Measurements from ENCODE around the gene ZNF646.
"Not testable (repeated sequence)": the region's sequence is repeated elsewhere in the genome, so short reads cannot be mapped to it uniquely, and the experiment has no call there.

The ZNF646 gene

DNA sequence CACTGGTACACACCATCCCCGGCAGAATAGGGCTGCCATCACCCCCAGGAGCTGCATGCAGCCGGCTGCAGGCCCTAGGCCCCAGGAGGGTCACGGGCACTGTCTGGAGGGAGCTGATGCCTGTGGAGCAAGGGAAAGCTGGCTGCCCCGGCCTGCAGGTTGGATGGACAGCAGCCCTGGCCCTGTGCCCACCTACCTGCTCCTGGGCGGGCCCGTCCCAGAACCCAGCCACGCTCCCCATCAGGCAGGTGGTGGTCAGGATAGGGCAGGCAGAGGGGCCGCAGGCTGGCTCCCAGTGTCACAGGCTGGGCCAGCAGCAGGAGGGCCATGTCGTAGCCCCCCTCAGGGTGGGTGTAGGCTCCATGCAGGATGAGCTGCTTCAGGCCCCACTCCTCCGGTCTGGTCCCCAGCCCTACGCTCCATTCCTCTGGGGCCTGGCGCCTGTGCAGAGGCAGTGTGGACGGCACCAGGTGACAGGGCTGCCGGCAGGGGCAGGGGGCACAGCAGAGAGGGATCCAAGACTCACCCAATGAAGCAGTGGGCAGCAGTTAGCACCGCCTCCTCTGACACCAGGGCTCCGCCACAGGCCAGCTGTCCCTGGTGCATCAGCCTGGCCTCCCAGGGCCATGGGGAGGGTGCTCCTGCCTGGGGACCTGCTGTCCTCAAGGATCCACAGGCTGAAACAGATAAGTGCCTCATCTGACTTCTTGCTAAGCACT, 10.5 kb downstream of the ZNF646 start:
- no peak for DNase-seq

DNA sequence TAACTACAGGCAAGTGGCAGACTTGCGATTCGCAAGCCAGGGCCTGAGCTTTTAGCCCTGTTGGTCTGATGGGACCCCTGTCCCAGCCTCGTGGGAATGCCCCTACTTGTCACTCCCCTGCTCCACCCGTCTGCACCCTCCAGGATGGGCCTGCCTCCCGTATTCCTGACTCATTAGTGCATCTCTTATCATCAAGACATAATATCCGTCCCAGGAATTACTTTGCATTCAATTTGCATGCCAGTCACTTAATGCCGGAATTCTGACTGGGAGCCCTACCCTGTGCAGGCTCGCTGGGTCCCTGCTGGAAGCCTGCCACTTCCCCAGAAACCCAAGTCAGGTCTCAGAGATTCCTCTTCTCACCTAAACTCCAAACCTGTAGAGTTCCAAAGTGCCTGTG, 11.2 kb downstream of the ZNF646 start:
- no peak for DNase-seq

DNA sequence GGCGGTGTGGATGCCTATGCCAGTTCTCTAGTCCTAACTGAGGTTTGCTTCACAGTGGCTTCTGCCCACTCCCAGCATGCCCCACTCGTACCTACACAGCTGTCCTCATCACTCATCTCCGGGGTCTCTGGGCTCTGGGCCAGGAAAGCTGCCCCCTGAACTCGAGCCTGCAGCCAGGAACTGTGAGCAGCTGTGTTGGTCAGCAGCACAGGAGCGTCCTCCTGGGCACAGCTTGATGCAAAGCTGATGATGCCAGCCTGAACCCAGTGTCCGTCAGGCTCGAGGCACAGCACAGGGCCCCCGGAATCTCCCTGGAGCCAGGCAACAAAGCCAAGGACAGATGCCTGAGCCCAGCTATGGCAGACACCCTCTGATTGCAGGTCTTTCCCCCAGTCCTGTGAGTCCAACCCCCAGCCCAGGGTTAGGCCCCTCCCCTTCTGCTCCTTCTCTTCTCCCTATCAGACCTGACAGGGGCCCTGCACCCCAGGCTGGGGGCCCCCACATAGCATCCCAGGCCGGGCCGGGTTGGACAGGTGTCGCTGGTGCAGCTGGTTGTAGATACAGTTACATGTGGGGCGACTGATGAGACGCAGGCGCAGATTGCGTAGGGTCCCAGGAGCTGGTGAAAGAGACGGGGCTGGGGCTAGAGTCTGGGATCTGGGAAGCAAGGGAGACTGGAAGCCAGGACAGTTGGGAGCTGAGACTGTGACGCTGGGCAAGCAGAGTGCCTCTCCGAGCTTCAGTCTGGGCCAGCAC, 11.8 kb downstream of the ZNF646 start:
- no peak for DNase-seq

GRCh38 chr16:31086629-31086906, 12.3 kb downstream of the ZNF646 start:
- no peak for DNase-seq

DNA sequence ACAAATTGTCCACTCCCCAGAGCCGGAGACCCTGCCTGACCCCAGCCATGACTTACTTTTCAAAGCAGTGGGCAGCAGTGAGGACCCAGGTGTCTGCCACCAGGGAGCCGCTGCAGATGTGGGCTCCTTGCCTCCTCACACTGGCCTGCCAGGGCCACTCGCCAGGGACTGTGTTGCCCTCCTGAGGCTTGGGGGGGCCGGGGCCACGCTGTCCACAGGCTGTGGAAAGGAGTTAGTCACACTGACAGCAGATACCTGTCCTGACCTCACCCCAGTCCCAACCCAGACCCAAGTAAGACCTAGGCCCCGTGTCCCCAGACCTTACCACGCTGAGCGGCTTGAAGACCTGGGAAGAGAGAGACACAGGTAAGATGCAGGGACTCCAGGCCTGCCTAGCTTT, 13.3 kb downstream of the ZNF646 start:
- DNase-seq: no peak

DNA sequence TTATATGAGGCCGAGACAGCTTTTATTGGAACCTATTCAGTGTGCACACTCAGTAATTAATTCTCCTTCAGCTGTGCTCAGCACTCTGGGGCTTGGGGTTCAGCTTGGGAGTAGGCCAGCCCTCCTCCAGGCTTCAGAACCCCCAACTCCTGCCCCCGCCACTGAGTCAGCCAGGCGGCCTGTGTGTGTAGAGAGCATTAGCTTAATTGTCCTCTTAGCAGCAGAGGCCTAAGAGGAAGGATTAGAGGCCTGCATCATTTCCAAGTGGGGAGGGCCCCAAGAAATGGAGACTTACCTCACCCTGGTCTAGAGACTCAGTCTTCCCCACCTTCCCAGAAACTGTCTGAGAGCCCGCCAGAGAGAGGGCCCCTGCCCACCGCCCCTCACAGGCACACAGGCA, 13.7 kb downstream of the ZNF646 start:
- DNase-seq: no peak

DNA sequence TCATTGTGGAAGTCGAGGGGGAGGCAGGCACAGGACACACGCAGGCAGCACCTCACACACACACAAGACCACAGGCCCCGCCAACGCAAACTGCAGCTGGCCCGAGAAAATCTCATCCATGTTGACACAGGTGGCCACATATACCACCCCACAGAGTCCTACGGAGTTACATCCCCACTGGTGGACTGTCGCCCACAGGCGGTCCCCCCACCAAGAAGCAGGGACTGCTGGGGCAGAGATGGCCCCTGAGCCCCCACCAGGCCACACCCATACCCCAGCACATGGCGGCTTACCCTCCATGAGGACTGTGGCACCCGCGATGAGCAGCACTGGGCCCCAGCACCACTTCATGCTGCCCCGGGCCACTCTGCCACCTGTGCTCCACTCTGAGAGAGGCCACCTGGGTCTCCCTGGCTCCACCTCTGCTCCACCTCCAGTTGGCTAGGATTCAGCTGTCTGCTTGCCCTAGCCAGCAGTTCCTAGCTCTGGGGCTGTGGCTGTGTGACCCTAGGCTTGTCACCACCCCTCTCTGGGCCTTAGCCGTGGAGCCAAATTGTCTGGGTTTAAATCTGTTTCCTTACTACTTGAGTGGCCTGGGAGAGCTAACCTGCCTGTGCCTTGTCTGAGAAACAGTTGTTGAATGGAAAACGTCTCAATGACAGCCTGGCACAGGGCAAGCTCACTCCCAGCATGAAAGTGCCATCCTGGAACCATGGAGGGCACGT, 14.4 kb downstream of the ZNF646 start, which contains the start of gene PRSS53:
Gene PRSS53 (minus strand): TSS at position 485 of the 725 bp plus-strand sequence. CDS start 134 bp downstream, at position 351.
- no peak for DNase-seq

DNA sequence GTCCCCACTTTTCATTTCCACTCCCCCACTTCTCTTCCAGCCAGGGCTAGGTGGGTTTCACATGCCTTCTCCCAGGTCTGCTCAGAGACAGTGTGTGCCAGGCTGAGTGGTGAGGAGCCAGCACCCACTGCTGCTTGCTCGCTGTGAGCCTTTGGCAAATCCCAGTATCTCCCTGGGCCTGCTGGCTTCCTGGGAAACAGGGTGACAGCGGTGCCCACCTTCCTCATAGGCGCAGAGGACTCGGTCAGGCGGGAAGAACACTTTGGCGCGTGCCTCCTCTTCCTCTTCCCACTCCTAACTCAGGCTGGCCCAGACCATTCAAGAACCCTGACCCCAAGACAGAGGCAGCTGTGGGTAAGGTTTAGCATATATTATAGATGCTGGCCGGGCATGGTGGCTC, 15.0 kb downstream of the ZNF646 start:
- DNase-seq: no peak

DNA sequence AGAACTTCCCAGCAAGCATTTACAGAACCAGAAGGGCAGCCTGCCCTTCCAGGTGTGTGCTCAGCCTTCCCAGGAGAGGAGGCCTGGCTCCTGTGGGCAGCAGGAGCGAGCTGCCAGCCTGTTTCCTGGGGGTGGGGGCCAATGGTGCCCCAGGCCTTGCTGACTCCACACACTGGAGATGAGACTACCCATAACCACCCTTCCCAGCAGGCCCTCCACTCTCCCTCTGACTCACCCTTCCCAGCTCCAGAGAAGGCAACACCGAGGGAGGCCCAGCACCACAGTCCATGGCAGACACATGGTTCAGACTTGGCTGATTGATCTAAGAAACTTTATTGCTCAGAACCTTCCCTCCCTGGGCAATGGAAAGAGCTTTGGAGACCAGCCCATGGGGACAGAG, 16.3 kb downstream of the ZNF646 start:
- DNase-seq: no peak

GRCh38 chr16:31092330-31092729, 18.1 kb downstream of the ZNF646 start:
- DNase-seq: no peak

GRCh38 chr16:31093132-31093703, 19.0 kb downstream of the ZNF646 start:
- no peak for DNase-seq

DNA sequence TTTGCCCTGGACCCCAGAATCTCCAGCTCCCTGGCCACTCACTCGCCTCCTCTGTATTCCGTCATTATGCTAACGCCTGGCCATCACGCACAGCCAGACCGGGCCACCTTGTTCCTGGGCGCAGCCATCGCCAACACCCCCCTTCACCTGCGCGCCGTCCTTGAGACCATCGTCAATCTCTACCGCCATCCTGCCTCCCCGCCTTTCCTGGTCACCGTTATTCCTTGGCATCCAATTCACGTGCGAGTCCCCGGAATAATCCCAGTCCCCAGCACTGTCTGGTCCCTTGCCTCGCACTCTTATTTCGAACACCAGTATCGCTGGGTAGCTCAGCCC, 19.8 kb downstream of the ZNF646 start:
- DNase-seq: no peak

DNA sequence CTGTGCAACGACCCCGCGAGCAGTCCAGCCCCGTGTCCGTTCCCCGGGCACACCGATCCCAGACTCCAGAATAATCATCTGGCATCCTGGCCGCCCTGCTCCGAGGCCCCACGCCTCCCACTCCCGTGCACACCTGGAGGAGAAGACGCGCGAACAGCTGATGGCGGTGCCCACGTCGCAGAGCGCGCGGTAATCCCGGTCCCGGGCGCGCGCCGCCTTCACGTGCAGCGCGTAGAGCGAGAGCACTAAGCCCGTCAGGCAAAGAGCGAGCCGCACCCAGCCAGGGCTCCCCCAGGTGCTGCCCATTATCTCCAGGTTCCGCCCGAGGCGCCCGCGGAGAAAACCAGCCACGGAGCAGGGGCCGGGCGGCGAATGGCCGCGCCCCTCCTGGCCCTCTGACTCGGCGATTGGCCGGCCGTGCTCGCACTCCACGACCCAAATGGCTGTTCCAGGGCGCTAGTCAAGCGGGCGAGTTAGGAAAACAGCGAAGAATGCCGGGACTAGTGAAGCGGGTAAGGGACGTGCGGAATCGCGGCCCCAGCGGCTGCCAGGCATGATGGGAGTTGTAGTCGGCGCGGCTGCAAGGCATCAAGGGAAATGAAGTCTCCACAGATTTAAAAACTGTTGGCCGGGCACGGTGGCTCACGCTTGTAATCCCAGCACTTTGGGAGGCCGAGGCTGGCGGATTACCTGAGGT, 20.4 kb downstream of the ZNF646 start, which contains the start of gene VKORC1:
Gene VKORC1 (minus strand): TSS at position 374 of the 697 bp plus-strand sequence. CDS start 68 bp downstream, at position 306.
- DNase-seq: peak; percentile 92

DNA sequence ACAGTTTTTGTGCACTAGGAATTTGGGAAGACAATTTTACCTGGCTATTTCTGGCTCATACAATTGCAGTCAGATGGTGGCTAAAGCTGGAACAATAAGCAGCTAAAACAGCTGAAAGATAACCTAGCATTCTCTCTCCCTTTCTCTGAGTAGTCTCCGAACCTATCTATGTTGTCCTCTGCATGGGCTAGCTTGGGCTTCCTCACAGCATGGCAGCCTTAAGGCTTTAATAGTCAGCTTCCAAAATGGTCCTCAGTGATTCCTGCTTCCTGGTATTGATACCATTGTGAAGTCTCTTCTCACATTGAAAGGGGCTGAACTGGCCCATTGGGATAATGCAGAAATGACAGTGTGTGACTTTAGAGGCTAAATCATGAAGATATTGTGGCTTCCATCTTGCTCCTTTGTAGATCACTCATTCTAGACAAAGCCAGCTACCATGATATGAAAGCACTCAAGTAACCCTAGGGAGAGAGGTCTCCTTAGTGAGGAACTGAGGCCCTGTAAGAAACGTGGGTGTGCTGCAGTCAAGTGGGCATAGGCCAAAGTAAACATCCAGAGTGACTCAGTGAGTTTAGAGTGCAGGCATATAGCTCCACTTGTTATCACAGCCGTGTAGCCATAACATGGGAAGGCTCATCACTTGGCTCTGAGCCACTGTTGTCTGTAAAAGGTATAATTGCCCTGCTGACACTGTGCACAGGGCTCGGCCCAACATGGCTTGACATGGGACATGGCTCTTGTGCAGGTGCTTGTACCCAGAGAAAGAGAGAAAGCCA, 25.8 kb downstream of the ZNF646 start:
- DNase-seq: no peak

- not testable (repeated sequence) for DNase-seq
These were observed 26.8 kb downstream of the ZNF646 start for GRCh38 chr16:31100876-31101641.

DNA sequence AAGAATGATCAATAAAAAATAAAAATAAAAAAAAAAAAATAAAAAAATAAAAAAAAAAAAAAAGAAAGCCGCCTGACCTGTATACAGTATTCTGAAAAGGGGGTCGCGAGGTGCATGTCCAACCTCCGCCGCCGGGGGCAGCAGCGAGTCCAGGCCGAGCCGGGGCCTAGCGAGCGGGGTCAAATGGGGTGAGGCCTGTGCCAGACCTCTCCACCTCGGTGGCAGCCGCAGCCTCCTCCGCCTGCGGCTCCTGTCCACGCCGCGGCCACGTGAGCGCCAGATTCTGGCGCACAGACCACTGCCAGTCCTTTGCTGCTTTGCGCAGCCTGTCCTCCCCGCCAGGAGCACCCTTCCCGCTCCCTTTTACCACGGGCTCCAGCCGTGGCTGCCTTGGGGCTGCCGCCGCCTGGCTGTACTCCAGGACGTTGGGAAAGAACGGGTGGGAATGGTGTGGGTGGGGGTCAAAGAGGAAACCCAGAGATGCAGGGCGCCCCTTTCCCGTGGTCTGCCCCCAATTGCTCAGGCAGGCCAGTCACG, 31.5 kb downstream of the ZNF646 start:
- DNase-seq: peak; percentile 78

- DNase-seq: no peak
These were observed 32.6 kb downstream of the ZNF646 start for GRCh38 chr16:31106509-31107464.

GRCh38 chr16:31107465-31107867, 33.2 kb downstream of the ZNF646 start:
- no peak for DNase-seq

- peak; percentile 28 for DNase-seq
These were observed 34.0 kb downstream of the ZNF646 start, which contains the start of gene BCKDK for GRCh38 chr16:31108035-31108793. BCKDK (plus strand) TSS chr16:31108386; CDS start chr16:31109224, 838 bp downstream.
